ENCODE results near the gene ATF2.

ATF2 gene

DNA sequence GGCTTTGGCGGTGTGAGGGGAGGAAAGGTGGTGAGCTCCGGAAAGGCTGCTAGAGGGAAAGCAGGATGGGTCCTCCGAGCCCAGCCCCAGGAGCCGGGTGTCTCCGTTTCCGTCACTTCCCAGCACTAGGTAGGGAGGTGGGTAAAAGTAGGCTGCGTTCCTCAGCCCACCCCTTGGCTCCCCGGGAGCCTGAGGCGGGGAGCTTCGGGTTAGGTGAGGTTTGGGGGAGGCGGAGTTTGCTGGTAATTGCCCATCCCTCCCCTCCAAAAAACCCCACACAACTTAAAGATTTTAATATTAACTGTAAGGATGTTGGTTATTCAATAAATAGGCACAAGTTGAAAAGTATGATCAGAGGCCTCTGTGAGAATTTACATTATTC is 552 bp upstream of the ATF2 start:
- in situ Hi-C loops (cut with MboI; ENCODE audit: low sequenced_read_pairs, unreplicated experiment) = no loop called here
- TF ChIP-seq, protein P1, sequence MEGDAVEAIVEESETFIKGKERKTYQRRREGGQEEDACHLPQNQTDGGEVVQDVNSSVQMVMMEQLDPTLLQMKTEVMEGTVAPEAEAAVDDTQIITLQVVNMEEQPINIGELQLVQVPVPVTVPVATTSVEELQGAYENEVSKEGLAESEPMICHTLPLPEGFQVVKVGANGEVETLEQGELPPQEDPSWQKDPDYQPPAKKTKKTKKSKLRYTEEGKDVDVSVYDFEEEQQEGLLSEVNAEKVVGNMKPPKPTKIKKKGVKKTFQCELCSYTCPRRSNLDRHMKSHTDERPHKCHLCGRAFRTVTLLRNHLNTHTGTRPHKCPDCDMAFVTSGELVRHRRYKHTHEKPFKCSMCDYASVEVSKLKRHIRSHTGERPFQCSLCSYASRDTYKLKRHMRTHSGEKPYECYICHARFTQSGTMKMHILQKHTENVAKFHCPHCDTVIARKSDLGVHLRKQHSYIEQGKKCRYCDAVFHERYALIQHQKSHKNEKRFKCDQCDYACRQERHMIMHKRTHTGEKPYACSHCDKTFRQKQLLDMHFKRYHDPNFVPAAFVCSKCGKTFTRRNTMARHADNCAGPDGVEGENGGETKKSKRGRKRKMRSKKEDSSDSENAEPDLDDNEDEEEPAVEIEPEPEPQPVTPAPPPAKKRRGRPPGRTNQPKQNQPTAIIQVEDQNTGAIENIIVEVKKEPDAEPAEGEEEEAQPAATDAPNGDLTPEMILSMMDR (IDR thresholded peaks at IDR 0.05; ENCODE audit: borderline replicate concordance, control extremely low read depth, extremely low read depth, insufficient read depth, missing control alignments) = no peak
- DNase-seq (ENCODE audit: low spot score) = no peak

- peak; percentile 42 for DNase-seq (ENCODE audit: low spot score)
- in situ Hi-C loops (cut with MboI; ENCODE audit: low sequenced_read_pairs, unreplicated experiment) = no loop called here
- TF ChIP-seq, protein P1 (IDR thresholded peaks at IDR 0.05; ENCODE audit: borderline replicate concordance, control extremely low read depth, extremely low read depth, insufficient read depth, missing control alignments) = no peak
Observed at GRCh38 chr2:175167076-175167791, 769 bp downstream of the ATF2 start.

- TF ChIP-seq, protein P1 (IDR thresholded peaks at IDR 0.05; ENCODE audit: borderline replicate concordance, control extremely low read depth, extremely low read depth, insufficient read depth, missing control alignments) = no peak
- no peak for DNase-seq (ENCODE audit: low spot score)
- in situ Hi-C loops (cut with MboI; ENCODE audit: low sequenced_read_pairs, unreplicated experiment) = no loop called here
Observed at GRCh38 chr2:175166216-175166824, 1.7 kb downstream of the ATF2 start.

DNA sequence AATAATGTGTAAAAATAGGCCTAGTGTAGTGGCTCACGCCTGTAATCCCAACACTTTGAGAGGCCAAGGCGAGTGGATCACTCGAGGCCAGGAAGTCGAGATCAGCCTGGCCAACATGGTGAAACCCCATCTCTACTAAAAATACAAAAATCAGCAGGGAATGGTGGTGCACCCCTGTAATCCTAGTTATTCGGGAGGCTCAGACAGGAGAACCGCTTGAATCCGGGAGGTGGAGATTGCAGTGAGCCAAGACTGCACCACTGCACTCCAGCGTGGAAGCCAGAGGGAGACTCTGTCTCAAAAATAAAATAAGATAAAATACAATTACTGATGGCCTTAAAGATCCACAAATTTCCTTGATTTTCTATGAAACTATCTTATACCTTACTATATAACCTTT is 3.8 kb downstream of the ATF2 start:
- in situ Hi-C loops (cut with MboI; ENCODE audit: low sequenced_read_pairs, unreplicated experiment) = no loop called here
- no peak for DNase-seq (ENCODE audit: low spot score)

GRCh38 chr2:175158894-175159293 is 9.1 kb downstream of the ATF2 start:
- no peak for DNase-seq (ENCODE audit: low spot score)
- in situ Hi-C loops (cut with MboI; ENCODE audit: low sequenced_read_pairs, unreplicated experiment) = no loop called here
- TF ChIP-seq, protein P1 (IDR thresholded peaks at IDR 0.05; ENCODE audit: borderline replicate concordance, control extremely low read depth, extremely low read depth, insufficient read depth, missing control alignments) = no peak

More for the DNA sequence above, 3.8 kb downstream of the ATF2 start:
- TF ChIP-seq, protein P1 (IDR thresholded peaks at IDR 0.05; ENCODE audit: borderline replicate concordance, control extremely low read depth, extremely low read depth, insufficient read depth, missing control alignments) = no peak

GRCh38 chr2:175156534-175156933 is 11.5 kb downstream of the ATF2 start:
- in situ Hi-C loops (cut with MboI; ENCODE audit: low sequenced_read_pairs, unreplicated experiment) = no loop called here
- no peak for DNase-seq (ENCODE audit: low spot score)
- TF ChIP-seq, protein P1 (IDR thresholded peaks at IDR 0.05; ENCODE audit: borderline replicate concordance, control extremely low read depth, extremely low read depth, insufficient read depth, missing control alignments) = no peak
